Ovary (tissue), 3 donors: ENCODE data around the gene STUM.

Experiments
- CTCF ChIP-seq, 3 donors: fragments of 450-650 bp in 2 of 3; fragments of 200-600 bp in 1 of 3; IDR thresholded peaks; one replicate each; pipeline versions ENCODE4 v1.5.1 to v1.8.0; 2016 to 2022; ENCODE audit warnings: antibody characterized with exemption in 3 of 3, mild to moderate bottlenecking in 1 of 3
- EP300 ChIP-seq: sonication (generic); formaldehyde crosslinking; IDR thresholded peaks from one replicate; pipeline ENCODE4 v1.6.1; 2017; ENCODE audit warnings: antibody characterized with exemption
- POLR2A ChIP-seq: fragments of 450-650 bp; IDR thresholded peaks from one replicate; pipeline ENCODE4 v1.6.1; 2017; ENCODE audit warnings: antibody characterized with exemption, mild to moderate bottlenecking, moderate library complexity
- donor health status: DM: no; HTN: no; CAD: no.

- TF ChIP-seq CTCF (IDR thresholded peaks at IDR 0.05) (peak; percentile 35 to 61 (median 51)), EP300 (no peak), POLR2A (no peak)
Observed at GRCh38 chr1:226608699-226609505, 60.3 kb downstream of the STUM start.
